ENCODE measurements around the gene SMIM1.

The SMIM1 gene

DNA sequence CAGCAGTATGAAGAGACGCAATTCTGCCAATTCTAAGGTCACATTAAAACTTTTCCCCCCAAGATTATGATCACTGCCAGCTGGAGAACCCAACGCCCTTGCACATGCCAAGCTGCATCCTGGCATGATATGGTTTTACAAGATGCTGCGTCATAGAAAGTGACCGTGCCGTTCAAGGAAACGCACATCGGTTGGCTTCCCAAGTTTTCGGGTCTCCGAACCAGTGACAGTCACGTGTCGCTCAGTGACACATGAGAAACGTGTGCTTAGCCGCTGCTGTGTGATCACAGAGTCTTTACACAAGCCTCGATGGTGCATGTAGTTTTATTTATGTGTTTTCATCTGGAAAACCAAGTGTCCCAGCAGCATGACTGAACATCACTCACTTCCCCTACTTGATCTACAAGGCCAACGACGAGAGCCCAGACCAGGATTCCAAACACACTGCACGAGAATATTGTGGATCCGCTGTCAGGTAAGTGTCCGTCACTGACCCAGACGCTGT is 7.4 kb downstream of the SMIM1 start:
- TF ChIP-seq, protein P1, sequence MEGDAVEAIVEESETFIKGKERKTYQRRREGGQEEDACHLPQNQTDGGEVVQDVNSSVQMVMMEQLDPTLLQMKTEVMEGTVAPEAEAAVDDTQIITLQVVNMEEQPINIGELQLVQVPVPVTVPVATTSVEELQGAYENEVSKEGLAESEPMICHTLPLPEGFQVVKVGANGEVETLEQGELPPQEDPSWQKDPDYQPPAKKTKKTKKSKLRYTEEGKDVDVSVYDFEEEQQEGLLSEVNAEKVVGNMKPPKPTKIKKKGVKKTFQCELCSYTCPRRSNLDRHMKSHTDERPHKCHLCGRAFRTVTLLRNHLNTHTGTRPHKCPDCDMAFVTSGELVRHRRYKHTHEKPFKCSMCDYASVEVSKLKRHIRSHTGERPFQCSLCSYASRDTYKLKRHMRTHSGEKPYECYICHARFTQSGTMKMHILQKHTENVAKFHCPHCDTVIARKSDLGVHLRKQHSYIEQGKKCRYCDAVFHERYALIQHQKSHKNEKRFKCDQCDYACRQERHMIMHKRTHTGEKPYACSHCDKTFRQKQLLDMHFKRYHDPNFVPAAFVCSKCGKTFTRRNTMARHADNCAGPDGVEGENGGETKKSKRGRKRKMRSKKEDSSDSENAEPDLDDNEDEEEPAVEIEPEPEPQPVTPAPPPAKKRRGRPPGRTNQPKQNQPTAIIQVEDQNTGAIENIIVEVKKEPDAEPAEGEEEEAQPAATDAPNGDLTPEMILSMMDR (IDR thresholded peaks at IDR 0.05) = no peak
- no peak for TF ChIP-seq ZFX (IDR thresholded peaks at IDR 0.05; ENCODE audit: borderline replicate concordance)
- H3K27ac ChIP-seq = no peak overlapping the region

DNA sequence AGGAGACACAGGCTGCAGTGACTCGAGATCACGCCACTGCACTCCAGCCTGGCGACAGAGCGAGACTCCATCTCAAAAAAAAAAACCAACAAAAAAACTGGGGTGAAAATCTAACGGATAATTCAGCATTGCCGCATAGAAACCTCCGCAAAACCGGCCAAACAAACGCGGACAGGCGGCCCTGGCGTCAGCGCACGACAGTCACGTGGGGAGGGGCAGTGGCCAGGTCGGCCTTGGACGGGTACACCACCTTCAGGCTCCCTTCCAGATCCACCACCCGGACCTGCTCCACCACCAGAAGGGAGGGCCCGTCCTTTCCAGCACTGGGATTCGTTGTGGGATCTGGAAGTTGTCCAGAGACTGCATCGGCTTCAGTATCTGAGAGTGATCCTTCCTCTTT is 8.4 kb downstream of the SMIM1 start:
- no peak for TF ChIP-seq ZFX (IDR thresholded peaks at IDR 0.05; ENCODE audit: borderline replicate concordance)
- TF ChIP-seq, protein P1 (IDR thresholded peaks at IDR 0.05) = no peak
- no peak overlapping the region for H3K27ac ChIP-seq

DNA sequence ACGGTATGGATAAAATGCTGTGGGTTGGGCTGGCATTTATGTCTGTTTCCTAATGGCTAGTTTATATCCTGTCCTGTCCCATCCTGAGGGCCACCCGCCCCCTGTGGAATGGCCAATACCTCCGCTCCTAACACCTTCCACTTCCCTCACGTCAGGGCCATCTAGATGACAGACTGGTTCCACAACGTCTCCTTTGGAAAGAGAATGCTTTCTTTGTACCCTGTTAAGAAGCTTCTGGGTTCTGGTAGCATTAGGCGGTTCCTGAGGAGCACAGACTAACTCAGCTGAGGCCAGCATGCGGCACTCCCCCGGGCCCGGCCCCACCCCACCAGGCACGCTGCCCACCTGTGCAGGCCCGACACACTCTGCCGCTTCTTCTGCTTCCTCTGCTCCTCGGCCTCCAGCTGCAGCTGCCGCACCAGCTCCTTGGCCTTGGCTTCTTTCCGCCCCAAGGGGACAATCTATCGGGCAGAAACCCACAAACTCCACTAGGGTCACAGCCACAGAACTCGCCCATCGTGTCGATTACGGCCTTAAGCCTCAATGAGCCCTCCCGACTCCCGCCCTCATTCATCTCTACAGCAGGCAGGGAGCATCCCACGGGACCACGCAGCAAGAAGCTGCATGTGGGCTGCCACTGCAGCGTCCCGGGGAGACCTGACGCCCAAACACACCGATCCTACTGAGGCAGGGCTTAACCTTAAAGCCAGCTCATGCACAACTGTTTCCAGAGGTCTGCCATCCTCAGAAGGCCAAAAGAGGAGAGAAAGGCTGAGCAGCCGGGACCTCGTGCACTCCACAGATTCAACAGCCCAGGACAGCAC is 11.3 kb downstream of the SMIM1 start:
- no peak for TF ChIP-seq ZFX (IDR thresholded peaks at IDR 0.05; ENCODE audit: borderline replicate concordance)
- TF ChIP-seq, protein P1 (IDR thresholded peaks at IDR 0.05) = no peak
- H3K27ac ChIP-seq = no peak overlapping the region

DNA sequence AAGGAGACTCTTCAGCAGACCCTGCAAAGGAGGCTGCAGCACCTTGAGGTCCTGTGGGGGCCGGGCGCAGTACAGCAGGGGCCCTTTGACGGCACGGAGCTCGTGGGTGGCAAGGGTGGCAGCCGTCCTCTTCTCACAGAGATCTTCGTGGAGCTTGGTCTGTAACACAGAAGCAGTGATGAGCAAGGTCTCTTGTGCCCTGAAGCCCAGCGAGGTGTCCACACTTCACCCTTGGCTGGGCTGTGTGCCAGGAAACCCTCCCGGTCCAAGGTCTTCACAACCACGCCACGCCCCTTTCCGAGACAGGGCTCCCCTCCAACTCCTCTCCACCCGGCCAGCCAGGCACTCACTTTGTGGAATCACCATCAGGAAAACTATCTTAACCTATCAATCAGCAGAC is 12.5 kb downstream of the SMIM1 start:
- no peak overlapping the region for H3K27ac ChIP-seq

DNA sequence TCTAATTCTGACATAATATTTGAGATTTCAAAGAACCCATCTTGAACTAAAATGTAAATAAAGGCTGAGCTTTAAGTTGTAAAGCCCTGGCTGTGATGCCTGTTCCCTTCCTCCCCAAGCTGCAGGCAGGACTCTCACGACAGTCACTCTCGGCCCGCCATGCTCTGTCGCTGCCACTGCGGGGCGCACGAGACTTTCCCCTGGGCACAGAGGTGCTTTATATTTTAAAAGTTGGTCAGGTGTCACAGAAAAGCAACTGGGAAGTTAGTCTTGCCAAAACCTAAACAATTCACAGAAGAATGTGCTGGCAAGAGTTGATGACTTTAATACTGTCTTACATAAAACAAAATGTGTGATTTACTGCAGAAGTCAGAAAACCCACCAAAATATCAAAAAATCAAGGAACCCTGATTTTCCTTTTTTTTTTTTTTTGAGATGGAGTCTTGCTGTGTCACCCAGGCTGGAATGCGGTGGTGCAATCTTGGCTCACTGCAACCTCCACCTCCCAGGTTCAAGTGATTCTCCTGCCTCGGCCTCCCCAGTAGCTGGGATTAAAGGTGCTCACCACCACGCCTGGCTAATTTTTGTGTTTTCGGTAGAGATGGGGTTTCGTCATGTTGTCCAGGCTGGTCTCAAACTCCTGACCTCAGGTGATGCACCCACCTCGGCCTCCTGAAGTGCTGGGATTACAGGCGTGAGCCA is 13.1 kb downstream of the SMIM1 start:
- no peak overlapping the region for H3K27ac ChIP-seq
- no peak for TF ChIP-seq ZFX (IDR thresholded peaks at IDR 0.05; ENCODE audit: borderline replicate concordance)
- TF ChIP-seq, protein P1 (IDR thresholded peaks at IDR 0.05) = peak; percentile 16

More for the DNA sequence above, 12.5 kb downstream of the SMIM1 start:
- TF ChIP-seq ZFX (IDR thresholded peaks at IDR 0.05; ENCODE audit: borderline replicate concordance) = no peak
- TF ChIP-seq, protein P1 (IDR thresholded peaks at IDR 0.05) = no peak

DNA sequence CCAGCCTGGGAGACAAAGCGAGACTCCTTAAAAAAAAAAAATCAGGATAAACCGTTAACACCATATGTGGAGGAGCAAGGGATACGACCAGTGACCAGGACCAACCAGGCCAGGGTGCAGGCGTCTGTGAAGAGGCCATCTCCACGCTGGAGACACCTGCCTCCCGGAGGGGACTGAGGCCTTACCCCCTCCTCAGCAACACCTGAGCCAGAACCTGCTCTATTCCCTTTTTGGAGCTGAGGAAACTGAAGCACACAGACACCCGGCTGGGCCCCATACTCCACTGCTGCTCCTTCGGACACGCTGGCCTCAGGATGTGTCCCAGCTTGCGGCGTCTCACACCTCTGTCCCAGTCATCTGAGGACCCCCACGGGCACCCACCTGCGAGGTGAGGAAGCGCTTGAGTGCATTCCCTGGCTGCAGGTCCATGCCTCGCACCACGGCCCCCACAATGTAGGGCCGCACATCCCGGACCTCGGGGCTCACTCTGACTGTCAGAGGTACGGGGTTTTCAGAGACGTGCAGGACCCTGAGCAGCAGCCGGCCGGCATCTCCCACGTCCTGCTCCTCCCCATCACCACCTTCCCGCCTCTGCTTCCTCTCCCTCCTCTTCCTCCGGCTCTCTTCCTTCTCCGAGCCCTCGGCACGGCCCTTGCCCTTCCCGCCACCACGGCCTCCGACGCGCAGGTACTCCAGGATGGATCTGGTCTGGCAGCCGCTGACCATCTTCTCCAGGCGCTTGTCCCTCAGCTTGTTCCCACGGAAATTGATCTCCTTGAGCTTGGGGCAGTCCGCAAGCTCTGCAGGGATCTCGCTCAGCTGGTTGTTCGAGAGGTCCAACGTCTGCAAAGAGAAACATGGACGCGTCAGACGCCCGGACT is 14.2 kb downstream of the SMIM1 start:
- no peak overlapping the region for H3K27ac ChIP-seq
- TF ChIP-seq, protein P1 (IDR thresholded peaks at IDR 0.05) = no peak
- no peak for TF ChIP-seq ZFX (IDR thresholded peaks at IDR 0.05; ENCODE audit: borderline replicate concordance)
